ENCODE data around the gene SLC26A11.
A peak's percentile ranks its signal among the peaks of the same experiment; 100 is the strongest.
"Not testable (repeated sequence)": the region's sequence is repeated elsewhere in the genome, so short reads cannot be mapped to it uniquely, and the experiment has no call there.

SLC26A11 gene

DNA sequence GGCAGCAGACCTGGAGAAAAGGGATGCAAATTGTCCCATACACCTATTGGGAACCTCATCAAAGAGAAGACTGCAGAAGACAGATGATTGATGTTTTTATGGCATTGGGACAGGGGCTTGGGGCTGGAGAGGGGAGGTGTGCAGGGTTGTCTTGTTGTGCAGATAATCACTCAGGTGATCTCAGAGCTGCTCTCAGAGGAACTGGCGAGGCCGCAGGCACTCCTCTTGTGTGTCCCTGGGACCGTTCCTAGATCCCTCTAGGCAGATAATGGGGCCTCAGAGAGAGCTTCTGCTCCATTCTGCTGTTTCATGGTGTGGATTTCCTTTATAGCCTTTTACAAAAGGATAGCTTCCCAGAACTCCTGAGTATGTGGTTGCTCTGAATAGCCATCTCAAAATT lies 42.1 kb downstream of the SLC26A11 start:
- no peak for DNase-seq

DNA sequence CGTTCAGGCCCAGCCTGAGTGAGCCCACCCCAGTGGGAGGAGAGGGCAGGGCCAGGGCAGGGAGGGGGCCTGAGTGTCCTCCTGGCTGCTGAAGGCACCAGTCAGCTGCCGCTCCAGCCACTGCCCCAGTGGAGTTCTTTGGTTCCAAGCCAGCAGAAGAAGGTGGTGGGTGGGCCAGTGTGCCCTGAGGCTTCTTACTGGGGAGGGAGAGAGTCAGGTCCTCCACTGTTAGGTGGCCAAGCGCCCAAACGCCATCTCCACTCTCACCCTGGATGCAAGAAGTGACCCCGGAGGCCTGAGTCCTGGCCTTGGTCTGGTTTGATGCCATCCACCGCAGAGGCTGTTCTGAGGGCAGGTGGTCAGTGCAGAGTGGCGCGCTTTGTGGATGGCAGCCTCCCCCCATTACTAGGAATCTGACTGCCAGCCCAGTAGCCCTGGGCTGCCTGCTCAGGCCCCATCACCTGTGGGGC lies 42.6 kb downstream of the SLC26A11 start:
- no peak for DNase-seq

DNA sequence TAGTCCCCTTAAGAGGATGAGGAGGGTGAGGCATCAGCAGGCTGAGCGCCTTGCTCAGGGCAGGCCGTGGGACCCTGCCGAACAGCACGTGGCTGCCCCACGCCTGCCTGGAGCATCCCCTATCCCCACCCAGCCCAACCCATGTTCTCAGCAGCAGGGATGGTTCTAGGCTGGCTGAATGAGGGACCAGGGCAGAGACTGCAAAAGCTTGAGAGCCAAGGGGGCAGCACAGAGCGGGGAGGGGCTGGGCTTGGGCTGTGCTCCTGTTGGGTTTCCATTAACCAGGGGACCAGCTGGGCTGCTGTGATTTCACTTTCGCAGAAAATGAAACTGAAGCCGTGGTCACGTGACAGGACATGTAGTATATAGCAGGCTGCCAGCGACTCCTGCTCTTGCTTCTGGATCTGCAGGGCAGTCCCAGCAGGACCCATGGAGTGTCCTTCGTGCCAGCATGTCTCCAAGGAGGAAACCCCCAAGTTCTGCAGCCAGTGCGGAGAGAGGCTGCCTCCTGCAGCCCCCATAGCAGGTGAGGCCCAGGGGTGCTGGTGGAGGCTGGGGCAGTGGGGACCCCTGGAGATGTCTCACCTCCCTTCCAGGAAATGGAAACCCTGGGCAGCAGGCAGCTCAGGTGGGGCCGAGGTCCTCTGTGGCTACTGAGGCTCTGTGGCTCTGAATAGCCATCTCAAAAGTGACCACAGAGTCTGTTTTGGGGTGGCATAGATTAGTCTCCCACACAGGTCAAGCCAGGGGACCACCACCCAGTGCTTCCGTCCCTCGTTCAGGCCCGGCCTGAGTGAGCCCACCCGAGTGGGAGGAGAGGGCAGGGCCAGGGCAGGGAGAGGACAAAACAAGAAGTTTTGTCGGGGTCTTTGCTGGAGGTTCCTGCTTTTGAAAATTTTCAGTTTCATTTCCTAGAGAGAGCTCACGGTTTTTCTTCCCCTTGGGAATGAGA lies 43.3 kb downstream of the SLC26A11 start:
- DNase-seq = peak; percentile 83

- no peak for DNase-seq
Observed at GRCh38 chr17:80264205-80265075, 44.2 kb downstream of the SLC26A11 start.

GRCh38 chr17:80265205-80266068 lies 45.2 kb downstream of the SLC26A11 start:
- no peak for DNase-seq

DNA sequence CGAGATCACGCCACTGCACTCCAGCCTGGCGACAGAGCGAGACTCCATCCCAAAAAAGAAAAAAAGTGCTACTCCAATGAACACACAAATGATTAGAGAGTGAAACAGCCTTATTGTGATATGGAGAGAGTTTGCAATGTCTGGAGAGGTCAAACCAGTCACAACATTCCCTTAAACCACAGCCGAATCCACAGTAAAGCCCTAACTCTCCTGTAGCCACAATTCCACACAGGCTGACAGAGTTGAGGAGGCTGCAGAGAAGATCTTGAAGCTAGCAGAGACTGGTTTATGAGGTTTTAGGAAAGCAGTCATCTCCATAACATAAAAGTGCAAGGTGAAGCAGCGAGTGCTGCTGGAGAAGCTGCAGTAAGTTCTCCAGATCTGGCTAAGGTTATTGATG lies 47.2 kb downstream of the SLC26A11 start:
- DNase-seq = no peak

DNA sequence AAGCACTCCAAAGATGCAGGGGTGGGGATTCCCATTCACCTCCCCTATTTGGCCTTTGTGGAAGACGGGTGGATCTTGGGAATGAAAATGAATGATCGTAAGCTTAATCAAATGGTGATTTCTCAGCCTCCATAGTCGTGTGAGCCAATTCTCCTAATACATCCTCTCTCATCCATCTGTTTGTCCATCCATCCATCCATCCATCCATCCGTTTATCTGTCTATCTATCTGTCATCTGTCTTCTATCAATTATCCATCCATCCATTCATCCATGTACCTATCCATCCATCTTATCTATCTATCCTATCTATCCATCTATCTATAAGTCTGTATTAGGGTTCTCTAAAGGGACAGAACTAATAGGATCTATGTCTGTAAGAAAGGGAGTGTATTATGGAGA lies 48.2 kb downstream of the SLC26A11 start:
- no peak for DNase-seq

DNA sequence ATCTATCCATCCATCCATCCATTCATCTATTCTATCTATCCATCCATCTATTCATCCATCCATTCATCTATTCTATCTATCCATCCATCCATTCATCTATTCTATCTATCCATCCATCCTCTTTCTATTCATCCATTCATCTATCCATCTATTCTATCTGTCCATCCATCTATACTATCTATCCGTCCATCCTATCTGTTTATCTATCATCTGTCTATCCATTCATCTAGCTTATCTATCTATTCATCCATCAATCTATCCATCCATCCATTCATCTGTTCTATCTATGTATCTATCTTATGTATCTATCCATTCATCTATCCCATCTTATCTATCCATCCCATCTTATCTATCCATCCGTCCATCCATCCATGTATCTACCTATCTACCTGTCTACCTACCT lies 49.2 kb downstream of the SLC26A11 start:
- no peak for DNase-seq

- DNase-seq = no peak
Observed at GRCh38 chr17:80270104-80270503, 49.9 kb downstream of the SLC26A11 start.

DNA sequence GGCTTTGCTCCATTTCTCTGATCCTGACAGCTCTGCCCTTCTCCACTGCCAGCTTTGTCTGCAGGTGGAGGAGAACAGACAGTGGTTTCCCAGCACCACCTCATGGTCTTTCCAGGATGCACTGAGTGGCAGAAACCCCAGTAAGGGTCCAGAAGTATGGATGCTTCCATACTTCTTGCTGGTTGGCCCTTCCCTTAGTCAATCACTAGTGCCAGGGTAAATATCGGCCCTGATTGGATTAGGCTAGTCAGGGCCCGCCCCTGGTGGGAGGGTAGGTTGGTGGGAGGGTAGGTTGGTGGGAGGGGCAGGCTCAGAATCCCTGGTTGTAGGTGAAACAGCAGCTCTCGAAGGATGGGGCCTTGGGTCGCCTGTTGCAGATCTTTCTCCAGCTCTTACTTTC lies 50.6 kb downstream of the SLC26A11 start:
- peak; percentile 20 for DNase-seq

- DNase-seq = no peak
Observed at GRCh38 chr17:80272366-80272765, 52.1 kb downstream of the SLC26A11 start.

DNA sequence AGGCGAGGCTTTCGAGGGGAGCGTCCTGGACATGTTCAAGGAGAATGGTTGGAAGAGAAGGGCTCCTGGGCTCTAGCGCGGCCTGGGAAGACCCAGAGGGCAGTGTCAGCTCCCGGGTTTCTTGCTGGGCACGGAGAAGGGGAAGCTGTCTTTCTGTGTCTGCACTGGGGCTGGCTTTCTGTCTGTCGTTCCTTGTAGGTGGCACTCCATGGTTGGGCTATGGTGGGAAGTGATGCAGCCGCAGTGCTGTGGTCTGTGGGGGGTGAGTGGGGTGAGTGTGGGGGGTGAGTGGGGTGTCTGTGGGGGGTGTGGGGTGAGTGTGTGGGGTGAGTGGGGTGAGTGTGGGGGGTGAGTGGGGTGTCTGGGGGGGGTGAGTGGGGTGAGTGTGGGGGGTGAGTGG lies 54.1 kb downstream of the SLC26A11 start:
- DNase-seq = no peak

GRCh38 chr17:80274871-80275449 lies 54.7 kb downstream of the SLC26A11 start:
- DNase-seq = no peak

DNA sequence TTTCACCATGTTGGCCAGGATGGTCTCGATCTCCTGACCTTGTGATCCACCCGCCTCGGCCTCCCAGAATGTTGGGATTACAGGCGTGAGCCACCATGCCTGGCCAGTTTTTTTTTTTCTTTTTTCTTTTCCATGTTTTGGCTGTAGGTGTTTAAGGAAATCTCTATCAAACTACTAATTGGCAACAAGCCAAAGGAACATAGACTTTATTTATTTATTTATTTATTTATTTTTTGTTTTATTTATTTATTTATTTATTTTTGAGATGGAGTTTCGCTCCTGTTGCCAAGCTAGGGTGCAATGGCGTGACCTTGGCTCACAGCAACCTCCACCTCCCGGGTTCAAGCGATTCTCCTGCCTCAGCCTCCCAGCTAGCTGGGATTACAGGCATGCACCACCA lies 55.6 kb downstream of the SLC26A11 start:
- not testable (repeated sequence) for DNase-seq

DNA sequence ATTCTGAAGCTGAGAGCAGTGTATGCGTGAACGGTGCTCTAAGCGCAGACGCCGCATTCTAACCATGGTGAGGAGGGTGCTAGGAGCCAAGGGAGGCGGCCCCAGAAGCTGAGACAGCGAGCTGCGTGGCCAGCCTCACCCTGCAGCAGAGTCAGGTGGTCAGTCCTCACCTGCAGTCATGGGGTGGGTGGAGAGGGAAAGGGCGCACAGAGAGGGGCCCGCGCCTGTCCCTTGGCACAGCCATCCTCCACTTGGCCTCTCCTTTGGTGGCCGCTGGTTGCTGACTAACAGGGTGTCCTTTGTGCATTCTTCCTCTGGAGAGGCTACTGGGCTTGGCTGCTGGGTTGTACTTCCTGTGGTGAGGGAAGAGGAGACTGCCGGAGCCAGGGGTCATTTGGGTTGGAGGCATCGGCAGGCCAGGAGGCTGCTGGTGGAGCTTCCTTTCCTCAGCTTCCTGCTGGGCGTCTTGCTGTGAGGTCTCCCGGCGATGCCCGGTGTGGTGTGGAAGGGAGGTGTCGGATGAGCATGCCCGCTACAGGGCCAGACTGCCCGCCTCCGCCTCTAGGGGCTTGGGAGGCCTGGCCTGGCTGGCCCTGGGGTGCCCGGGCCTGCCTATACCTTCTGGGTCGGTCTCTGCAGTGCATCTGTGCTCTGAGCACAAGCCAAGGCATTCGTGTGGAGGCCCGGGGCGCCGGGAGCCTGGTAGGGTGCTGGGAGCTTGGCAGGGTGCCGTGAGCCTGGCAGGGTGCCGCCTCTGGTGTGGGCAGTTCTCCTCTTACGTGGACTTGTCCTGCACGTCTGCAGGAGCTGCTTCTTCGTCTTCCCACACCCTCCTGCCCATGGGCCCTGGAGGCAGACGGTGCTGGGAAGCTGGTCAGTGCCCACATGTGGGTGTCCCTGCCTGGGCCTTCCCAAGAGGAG lies 57.8 kb downstream of the SLC26A11 start:
- no peak for DNase-seq

DNA sequence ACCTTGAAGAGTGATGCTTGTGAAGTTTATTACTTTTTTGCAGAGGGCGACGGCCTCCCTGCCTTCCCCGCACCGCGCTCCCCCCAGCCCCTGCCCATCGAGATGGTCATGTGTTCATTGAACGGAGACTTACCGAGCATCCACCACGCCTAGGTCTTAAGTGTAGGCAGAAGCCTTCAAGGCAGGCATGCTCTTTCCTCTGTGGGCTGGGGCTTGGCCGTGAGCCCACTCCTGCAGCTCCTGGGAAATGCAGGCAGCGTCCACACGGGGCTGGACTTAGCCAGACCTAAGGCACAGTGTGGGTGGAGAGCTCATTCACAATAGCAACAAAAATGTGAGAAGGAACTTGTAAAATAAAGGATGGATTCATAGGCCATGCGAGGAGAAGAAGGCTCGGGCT lies 59.7 kb downstream of the SLC26A11 start:
- DNase-seq = peak; percentile 42

DNA sequence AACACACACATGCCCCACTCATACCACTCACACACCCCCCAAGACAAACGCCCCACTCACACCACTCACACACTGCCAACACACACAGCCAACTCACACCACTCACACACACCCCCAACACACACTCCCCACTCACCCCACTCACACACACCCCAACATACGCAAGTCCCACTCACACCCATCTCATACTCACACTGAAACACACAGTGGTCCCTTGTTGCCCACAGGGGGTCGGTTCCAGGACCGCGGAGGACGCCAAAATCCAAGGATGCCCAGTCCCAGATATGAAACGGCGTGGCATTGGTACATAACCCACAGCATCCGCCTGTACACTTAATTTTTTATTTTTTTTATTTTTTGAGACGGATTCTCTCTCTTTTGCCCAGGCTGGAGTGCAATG lies 61.3 kb downstream of the SLC26A11 start:
- no peak for DNase-seq

GRCh38 chr17:80283116-80283852 lies 63.1 kb downstream of the SLC26A11 start:
- DNase-seq = no peak

- DNase-seq = no peak
Observed at GRCh38 chr17:80284631-80285030, 64.4 kb downstream of the SLC26A11 start.
